ENCODE measurements around the gene TBXAS1.

Gene TBXAS1

DNA sequence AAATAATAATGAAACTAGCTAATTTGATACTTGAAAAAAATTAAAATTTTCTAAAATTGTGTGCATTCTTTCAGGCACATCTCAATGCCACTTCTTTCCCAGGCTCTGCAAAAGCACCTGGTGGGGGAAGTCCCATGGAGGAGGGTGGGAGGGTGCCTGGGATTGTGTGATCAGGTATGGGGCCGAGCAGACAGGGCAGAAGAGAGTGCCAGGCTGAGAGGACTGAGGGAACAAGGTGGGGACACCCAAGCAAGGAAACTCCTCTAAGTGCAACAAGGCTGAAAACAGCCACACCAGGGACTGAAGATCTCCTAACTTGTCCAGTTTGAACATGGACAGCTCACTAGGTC is 219.9 kb downstream of the TBXAS1 start:
- DNase-seq (ENCODE audit: low spot score): no peak

DNA sequence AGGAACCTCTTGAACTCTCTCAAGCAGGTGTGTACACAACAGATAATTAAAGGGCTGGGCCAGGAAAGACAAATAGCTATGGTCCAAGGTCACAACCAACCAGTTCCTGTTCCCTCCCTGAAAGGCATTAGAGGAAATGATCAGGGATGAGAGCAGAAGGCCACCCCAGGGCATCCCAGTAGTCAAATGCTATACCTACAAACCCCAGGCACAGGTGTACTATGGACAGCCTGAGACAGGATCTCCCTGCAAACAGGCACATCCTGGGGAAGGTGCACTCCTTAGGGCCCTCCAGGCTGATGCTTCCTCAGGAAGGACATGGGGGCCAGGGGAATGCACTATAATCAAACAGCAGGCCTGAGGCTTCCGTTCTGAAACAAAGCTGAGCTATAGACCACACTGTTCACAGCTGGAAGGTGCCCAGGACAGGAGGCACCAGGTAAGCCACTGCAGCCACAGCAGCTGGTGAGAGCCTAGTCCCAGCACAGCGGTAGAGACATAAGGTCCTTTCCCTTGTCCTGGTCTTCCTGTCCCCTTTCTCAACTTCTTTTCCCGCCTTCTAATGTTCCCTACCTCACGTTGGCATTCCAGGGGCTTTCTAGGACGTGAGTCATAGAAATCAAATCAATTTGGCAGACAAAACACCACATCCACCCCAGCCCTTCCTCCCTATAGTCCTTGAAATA is 220.4 kb downstream of the TBXAS1 start:
- DNase-seq (ENCODE audit: low spot score): no peak

- DNase-seq (ENCODE audit: low spot score): no peak
Measured at GRCh38 chr7:140050100-140050499, 221.0 kb downstream of the TBXAS1 start.

DNA sequence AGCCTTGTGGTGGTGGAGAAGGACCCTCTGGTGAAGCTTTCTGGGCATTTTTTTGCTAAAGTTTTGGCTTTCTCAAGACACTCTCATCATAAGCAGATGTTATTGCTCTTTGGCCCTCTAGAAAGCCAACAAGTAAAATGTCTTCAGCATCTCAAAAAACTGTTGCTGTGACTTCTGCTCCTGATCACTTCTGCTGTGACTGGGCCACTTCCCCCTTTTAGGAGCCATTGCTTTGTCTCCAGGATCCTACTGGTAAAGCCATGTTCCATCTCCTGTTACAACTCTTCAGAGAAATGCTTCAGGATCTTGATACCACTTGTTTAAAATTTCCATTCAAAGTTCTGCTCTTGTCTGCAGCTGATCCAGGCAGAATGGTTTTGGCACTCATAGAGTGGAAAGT is 222.8 kb downstream of the TBXAS1 start:
- no peak for DNase-seq (ENCODE audit: low spot score)

DNA sequence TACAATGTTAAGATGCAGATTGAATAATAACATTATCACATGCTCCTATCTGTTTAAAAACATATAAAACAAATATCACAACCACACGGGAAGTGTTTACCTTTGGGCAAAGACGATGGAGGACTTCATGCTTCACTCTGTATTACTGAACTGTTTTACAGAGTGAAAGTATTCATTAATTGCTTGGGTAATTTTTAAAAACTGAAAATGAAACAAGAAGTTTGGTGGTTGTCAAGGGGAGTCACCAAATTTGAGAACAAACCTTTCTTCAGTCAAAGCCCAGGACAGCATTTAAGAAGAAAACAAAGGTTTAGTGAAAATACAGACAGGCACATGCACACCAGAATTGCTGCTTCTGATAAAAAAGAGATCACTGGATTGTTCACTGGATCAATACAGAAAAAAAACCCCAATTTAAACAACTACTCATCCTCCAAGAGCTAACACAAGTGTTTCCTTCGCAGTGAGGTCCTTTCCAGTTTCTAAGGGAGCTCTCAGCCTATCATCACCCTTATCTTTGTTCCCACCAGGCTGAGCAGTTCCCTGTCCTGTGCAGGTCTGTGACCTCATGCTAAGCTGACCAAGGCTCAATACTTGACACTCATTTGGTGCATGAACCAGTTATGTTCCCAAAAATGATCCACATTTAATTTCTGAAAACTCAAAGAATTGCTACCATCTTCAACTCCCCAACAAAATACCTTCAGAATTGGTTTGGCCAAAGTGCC is 224.9 kb downstream of the TBXAS1 start:
- no peak for DNase-seq (ENCODE audit: low spot score)

GRCh38 chr7:140054751-140055150 is 225.7 kb downstream of the TBXAS1 start:
- DNase-seq (ENCODE audit: low spot score): no peak

DNA sequence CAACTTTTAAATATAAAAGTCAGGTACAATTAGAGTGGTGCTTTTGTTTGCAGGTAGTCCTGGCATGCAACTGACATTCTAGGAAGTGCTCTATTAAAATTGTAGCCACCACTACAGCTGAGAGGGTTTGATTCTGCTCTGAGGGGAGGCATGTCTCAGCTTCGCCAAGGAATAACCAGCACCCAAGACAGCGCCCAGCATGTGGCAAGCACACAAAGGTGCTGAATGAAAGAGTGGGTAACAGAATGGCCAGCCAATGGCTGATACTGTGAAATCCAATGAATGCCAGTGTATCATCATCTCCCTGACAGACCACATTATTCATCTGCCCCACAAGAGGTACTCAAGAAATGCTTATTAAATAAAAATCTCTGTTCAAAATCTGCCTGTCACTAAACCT is 226.8 kb downstream of the TBXAS1 start:
- no peak for DNase-seq (ENCODE audit: low spot score)

- DNase-seq (ENCODE audit: low spot score): no peak
Measured at GRCh38 chr7:140056431-140057142, 227.5 kb downstream of the TBXAS1 start.

- no peak for DNase-seq (ENCODE audit: low spot score)
Measured at GRCh38 chr7:140057143-140057535, 228.1 kb downstream of the TBXAS1 start.

- DNase-seq (ENCODE audit: low spot score): no peak
Measured at GRCh38 chr7:140058517-140058916, 229.5 kb downstream of the TBXAS1 start.

- no peak for DNase-seq (ENCODE audit: low spot score)
Measured at GRCh38 chr7:140059273-140060242, 230.5 kb downstream of the TBXAS1 start.

DNA sequence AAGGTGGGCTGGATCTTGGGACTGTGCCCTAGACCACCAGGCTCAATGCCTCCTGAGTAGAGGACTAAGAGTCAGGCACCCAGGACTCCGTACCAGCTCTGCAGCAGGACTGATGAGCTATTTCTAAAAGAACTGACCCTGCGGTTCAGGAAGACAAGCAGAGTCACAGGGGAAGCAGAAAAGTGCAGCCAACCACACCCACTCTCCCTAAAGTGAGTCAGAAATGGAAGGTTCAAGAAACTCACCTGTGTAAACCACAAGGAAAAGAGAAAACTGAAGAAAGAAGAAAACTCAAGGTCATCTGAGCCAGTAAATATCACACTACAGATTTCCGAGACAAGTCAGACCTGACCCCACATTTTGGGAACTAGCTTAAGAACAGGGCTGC is 231.2 kb downstream of the TBXAS1 start:
- no peak for DNase-seq (ENCODE audit: low spot score)

GRCh38 chr7:140060788-140061606 is 231.9 kb downstream of the TBXAS1 start:
- peak; percentile 7 for DNase-seq (ENCODE audit: low spot score)

DNA sequence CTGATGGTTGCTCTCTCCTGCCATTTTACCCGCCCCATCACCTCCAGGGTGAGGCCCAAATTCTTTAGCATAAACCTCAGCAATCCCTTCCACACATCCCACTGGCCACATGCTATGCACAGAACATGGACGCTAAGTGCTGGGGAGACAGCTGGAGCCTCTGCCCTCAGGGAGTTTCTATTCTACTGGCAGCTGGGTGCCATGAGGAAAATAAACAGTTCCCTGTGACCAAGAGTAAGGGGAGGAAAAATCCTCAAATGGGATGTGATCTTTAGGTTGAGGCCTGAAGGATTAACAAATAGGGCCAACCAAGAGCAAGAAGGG is 232.5 kb downstream of the TBXAS1 start:
- DNase-seq (ENCODE audit: low spot score): no peak

DNA sequence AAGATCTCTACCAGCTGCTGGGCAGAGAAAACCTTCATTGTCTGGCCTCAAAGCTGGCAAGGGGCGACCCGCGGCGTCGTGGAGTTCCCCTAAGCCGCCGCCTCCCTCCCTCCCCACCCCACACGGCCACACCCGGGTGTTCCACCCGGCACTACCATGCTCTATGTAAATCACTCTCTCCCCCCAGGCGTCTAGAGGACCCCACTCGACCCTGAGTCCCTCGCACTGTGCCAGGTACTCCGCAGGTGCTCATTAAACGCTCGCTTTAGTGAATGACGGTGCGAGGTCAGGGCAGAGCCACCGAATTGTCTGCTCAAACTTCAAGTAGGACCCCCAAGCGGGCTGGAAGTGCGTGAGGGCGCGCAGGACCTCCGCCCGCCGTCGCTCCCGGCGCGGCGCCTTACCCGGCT is 233.1 kb downstream of the TBXAS1 start:
- DNase-seq (ENCODE audit: low spot score): peak; percentile 4

- peak; percentile 41 for DNase-seq (ENCODE audit: low spot score)
Measured at GRCh38 chr7:140062528-140063299, 233.7 kb downstream of the TBXAS1 start, which contains the start of gene PARP12. PARP12 (minus strand) TSS chr7:140062951; CDS start chr7:140062847, 104 bp downstream.

- DNase-seq (ENCODE audit: low spot score): no peak
Measured at GRCh38 chr7:140067052-140067451, 238.0 kb downstream of the TBXAS1 start.

DNA sequence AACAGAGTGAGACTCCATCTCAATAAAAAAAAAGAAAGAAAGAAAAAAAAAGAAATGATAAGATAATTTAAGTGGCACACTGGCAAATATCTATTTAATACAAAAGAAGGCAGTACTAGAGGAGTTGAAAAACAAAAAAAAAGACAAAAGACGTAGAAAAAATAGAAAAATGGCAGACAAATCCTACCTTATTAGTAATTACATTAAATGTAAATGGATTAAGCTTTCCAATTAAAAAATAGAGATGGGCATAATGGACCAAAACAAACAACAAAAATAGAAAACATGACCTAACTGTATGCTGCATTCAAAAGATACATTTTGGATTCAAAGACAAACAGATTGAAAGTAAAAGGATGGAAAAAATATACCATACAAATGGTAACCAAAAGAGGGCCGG is 239.0 kb downstream of the TBXAS1 start:
- DNase-seq (ENCODE audit: low spot score): no peak

GRCh38 chr7:140069298-140069949 is 240.4 kb downstream of the TBXAS1 start:
- no peak for DNase-seq (ENCODE audit: low spot score)
